ENCODE data around the gene UGGT2. TPM values are rescaled to one million over a fixed set of nuclear protein-coding genes. Genes with fewer than 3 reads are reported as not detected.

Gene UGGT2
- total RNA-seq, 1 experiment from 2014 or later, result 34.5 TPM

DNA sequence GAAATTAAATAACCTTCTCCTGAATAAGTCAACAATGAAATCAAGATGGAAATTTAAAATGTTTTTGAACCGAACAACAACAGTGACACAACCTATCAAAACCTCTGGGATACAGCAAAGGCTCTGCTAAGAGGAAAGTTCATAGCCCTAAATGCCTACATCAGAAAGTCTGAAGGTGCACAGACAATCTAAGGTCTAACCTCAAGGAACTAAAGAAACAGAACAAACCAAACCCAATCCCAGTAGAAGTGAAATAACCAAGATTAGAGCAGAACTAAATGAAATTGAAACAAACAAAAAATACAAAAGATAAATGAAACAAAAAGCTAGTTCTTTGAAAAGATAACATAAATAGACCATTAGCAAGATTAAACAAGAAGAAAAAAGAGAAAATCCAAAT lies 9.0 kb downstream of the UGGT2 start:
- Histone ChIP-seq H2AFZ (ENCODE audit: low read length) (no peak overlapping the region), H3K79me1 (ENCODE audit: insufficient read depth, low read depth, low read length, poor library complexity, severe bottlenecking) (peaks cover 8% of the 10 kb centered on the region), H3K9ac (ENCODE audit: extremely low read depth, insufficient read length, low read length) (no peak overlapping the region), H3K23me2 (ENCODE audit: insufficient read length, low read depth, low read length, poor library complexity, severe bottlenecking) (peaks cover 5% of the 10 kb centered on the region), H2BK20ac (ENCODE audit: low read depth, low read length, poor library complexity, severe bottlenecking) (no peak overlapping the region), H4K5ac (ENCODE audit: insufficient read length, low read depth, low read length) (no peak overlapping the region), H4K20me1 (ENCODE audit: control insufficient read depth, insufficient read depth, insufficient read length) (no peaks in the 10 kb centered on the region), H3K4me2 (ENCODE audit: insufficient read depth, insufficient read length, low read length) (no peak overlapping the region), H3K23ac (ENCODE audit: insufficient read length, low read depth, low read length) (no peak overlapping the region), H4K91ac (ENCODE audit: insufficient read length, low read depth, low read length) (no peak overlapping the region), H2BK12ac (ENCODE audit: insufficient read length, low read depth, low read length) (no peak overlapping the region), H3K14ac (ENCODE audit: insufficient read depth, low read length) (no peak overlapping the region), H2AK5ac (ENCODE audit: insufficient read length, low read length) (no peak overlapping the region), H3K4ac (ENCODE audit: low read depth, low read length) (no peak overlapping the region), H3K56ac (ENCODE audit: insufficient read length, low read depth, low read length) (no peak overlapping the region), H2BK15ac (ENCODE audit: low read depth, low read length) (no peak overlapping the region), H2BK120ac (ENCODE audit: low read depth, low read length, poor library complexity, severe bottlenecking) (no peak overlapping the region), H4K8ac (replicated peaks; ENCODE audit: insufficient read length, low read depth, low read length) (no peak overlapping the region), H3K27me3 (ENCODE audit: insufficient read depth, low read length) (no peaks in the 10 kb centered on the region), H3K27ac (ENCODE audit: insufficient read length, low read depth, low read length) (no peak overlapping the region), H3K9me3 (ENCODE audit: control insufficient read depth, low read depth, low read length) (no peaks in the 10 kb centered on the region), H3K79me2 (ENCODE audit: insufficient read depth, low read length) (peaks cover 20% of the 10 kb centered on the region; the same call in 1 of the 2 replicates), H3K18ac (ENCODE audit: insufficient read length, low read depth, low read length) (no peak overlapping the region), H3T11ph (ENCODE audit: low read length) (no peak overlapping the region), H3K4me1 (ENCODE audit: insufficient read depth, low read length) (peaks cover 7% of the 10 kb centered on the region), H2BK5ac (ENCODE audit: insufficient read length, low read length) (no peak overlapping the region)
- WGBS (ENCODE audit: extremely low coverage, insufficient read length, low lambda C conversion rate), result no CpG with 5 or more reads among the region's 1 CpG
- Mint-ChIP-seq H3K4me3 (no peak overlapping the region), H3K4me1 (peaks cover 33 to 65% of the 10 kb centered on the region in 2 experiments), H3K27me3 (ENCODE audit: low read depth) (no peaks in the 10 kb centered on the region), H3K27ac (0 out of 7 replicates have a peak overlapping the region, but pooled peaks of 1 of the 3 experiments have one; percentile 21), H3K36me3 (ENCODE audit: insufficient read depth in 1 of 3, low read depth in 3 of 3) (peaks cover 40 to 79% (median 62%) of the 10 kb centered on the region in 3 experiments), H3K9me3 (peaks cover 20 to 57% of the 10 kb centered on the region in 2 experiments)
- TF ChIP-seq, protein P1, sequence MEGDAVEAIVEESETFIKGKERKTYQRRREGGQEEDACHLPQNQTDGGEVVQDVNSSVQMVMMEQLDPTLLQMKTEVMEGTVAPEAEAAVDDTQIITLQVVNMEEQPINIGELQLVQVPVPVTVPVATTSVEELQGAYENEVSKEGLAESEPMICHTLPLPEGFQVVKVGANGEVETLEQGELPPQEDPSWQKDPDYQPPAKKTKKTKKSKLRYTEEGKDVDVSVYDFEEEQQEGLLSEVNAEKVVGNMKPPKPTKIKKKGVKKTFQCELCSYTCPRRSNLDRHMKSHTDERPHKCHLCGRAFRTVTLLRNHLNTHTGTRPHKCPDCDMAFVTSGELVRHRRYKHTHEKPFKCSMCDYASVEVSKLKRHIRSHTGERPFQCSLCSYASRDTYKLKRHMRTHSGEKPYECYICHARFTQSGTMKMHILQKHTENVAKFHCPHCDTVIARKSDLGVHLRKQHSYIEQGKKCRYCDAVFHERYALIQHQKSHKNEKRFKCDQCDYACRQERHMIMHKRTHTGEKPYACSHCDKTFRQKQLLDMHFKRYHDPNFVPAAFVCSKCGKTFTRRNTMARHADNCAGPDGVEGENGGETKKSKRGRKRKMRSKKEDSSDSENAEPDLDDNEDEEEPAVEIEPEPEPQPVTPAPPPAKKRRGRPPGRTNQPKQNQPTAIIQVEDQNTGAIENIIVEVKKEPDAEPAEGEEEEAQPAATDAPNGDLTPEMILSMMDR (conservative IDR thresholded peaks at IDR 0.05), result no peak
- no peak for DNase-seq
